K562 (cell line): ENCODE data around the gene STK33. TPM values are rescaled to one million over a fixed set of nuclear protein-coding genes. Genes with fewer than 3 reads are reported as not detected.

ENCODE experiments used
- ATAC-seq: fragments of 200-7000 bp; cut with Tn5 transposase; 3 replicates; pipeline ENCODE4 v1.9.1; 2020; ENCODE audit warnings: moderate library complexity
- BruUV-seq: library from RNA; stranded (reverse); fragments of 400-500 nt; replicated peaks from 2 replicates; lab custom pipeline; 2021; lab: Mats Ljungman, UMichigan
- CTCF ChIA-PET: fragments of 300-600 bp; formaldehyde crosslinking; extraction: SDS; loops from one replicate; lab custom pipeline; 2021; ENCODE audit warnings: low intra/inter-chr PET ratio; lab: Yijun Ruan, JAX
- POLR2A ChIA-PET: fragments of 300-600, 350-650 bp; sonication (Branson Sonifier 250); formaldehyde crosslinking; extraction: SDS; loops from one replicate; lab custom pipeline; 2021; ENCODE audit warnings: antibody characterized with exemption, inconsistent platforms; lab: Yijun Ruan, JAX
- DNase-seq, 4 experiments: peaks; one replicate each; pipeline versions ENCODE4 v3.0.0 to v3.0.0-alpha.2; 2011 to 2018; ENCODE audit warnings: low spot score in 3 of 4, mixed read lengths in 3 of 4; ENCODE audit errors: extremely low read depth in 1 of 4
- FAIRE-seq: peaks from 2 replicates; lab custom pipeline; 2011; peaks lifted over from hg19 to GRCh38; lab: Jason Lieb, UNC
- H2AFZ ChIP-seq: 2 replicates; pipeline ENCODE4 v1.6.0; 2011; ENCODE audit warnings: low read depth, low read length, control low read depth, inconsistent platforms
- H3K27ac ChIP-seq: fragments of 200-600 bp; 3 replicates; pipeline ENCODE4 v1.8.0; 2011; ENCODE audit warnings: low read depth, mild to moderate bottlenecking, control low read depth, inconsistent platforms, low read length, moderate library complexity, mixed read lengths; ENCODE audit errors: extremely low read depth
- H3K27me3 ChIP-seq, 2 experiments: fragments of 300-600 bp in 1 of 2; 2 replicates in 1 of 2; 3 replicates in 1 of 2; pipeline versions ENCODE4 v1.6.0 to v1.8.0; 2011; ENCODE audit warnings: inconsistent platforms in 2 of 2, low read length in 2 of 2, mild to moderate bottlenecking in 1 of 2, mixed read lengths in 1 of 2, moderate library complexity in 1 of 2; ENCODE audit not compliant: control insufficient read depth in 2 of 2, insufficient read depth in 2 of 2
- H3K36me3 ChIP-seq: fragments of 300-600 bp; 3 replicates; pipeline ENCODE4 v1.8.0; 2011; ENCODE audit warnings: mild to moderate bottlenecking, low read length, inconsistent platforms; ENCODE audit not compliant: control insufficient read depth, insufficient read depth
- H3K4me1 ChIP-seq, 2 experiments: fragments of 200-600 bp in 1 of 2; replicated peaks in 1 of 2; 2 replicates in 1 of 2; 3 replicates in 1 of 2; pipeline versions ENCODE4 v1.5.1 to v1.8.0; 2011; ENCODE audit warnings: inconsistent platforms in 2 of 2, low read length in 2 of 2, mild to moderate bottlenecking in 1 of 2, mixed read lengths in 1 of 2, moderate library complexity in 1 of 2; ENCODE audit not compliant: control insufficient read depth in 2 of 2, insufficient read depth in 2 of 2
- H3K4me2 ChIP-seq: 2 replicates; pipeline ENCODE4 v1.6.1; 2011; ENCODE audit warnings: low read length, control low read depth, inconsistent platforms, mixed read lengths; ENCODE audit not compliant: insufficient read depth
- H3K4me3 ChIP-seq: fragments of 200-600 bp; sonication (generic), shearing (Covaris generic); 2 replicates; pipeline ENCODE4 v1.5.1; 2016; ENCODE audit warnings: control low read depth, inconsistent platforms
- H3K79me2 ChIP-seq: fragments of 200-600 bp; 3 replicates; pipeline ENCODE4 v1.8.0; 2011; ENCODE audit warnings: low read length, inconsistent platforms; ENCODE audit not compliant: control insufficient read depth, insufficient read depth
- H3K9ac ChIP-seq, 2 experiments: 2 replicates each; pipeline versions ENCODE4 v1.6.0 to v1.6.1; 2011; ENCODE audit warnings: low read depth in 2 of 2, low read length in 2 of 2, control low read depth in 1 of 2, inconsistent platforms in 1 of 2, mild to moderate bottlenecking in 1 of 2, mixed read lengths in 1 of 2; ENCODE audit not compliant: insufficient read depth in 1 of 2
- H3K9me1 ChIP-seq: one replicate; pipeline ENCODE4 v1.6.0; 2011; ENCODE audit warnings: inconsistent platforms, mild to moderate bottlenecking, low read length, moderate library complexity; ENCODE audit not compliant: control insufficient read depth, insufficient read depth
- H3K9me3 ChIP-seq: replicated peaks from 2 replicates; pipeline ENCODE4 v1.5.1; 2011; ENCODE audit warnings: low read depth, low read length, inconsistent platforms; ENCODE audit not compliant: control insufficient read depth, insufficient read depth
- H4K20me1 ChIP-seq: replicated peaks from 2 replicates; pipeline ENCODE4 v1.6.1; 2011; ENCODE audit warnings: low read length, inconsistent platforms, mixed read lengths; ENCODE audit not compliant: control insufficient read depth, insufficient read depth
- BCLAF1 ChIP-seq, 2 experiments: fragments of 450-650 bp in 1 of 2; IDR thresholded peaks; 2 replicates each; pipeline ENCODE4 v1.6.1; 2011 to 2017; ENCODE audit warnings: low read depth in 2 of 2, antibody characterized with exemption in 1 of 2, borderline replicate concordance in 1 of 2, low read length in 1 of 2, mild to moderate bottlenecking in 1 of 2, mixed read lengths in 1 of 2; ENCODE audit not compliant: control insufficient read depth in 1 of 2
- CHD1 ChIP-seq: fragments of 200-600 bp; sonication (generic); IDR thresholded peaks from one replicate; pipeline ENCODE4 v1.6.1; 2012; ENCODE audit warnings: mild to moderate bottlenecking, moderate library complexity, low read length, inconsistent platforms
- JUNB ChIP-seq: fragments of 450-650 bp; formaldehyde crosslinking; conservative IDR thresholded peaks from 2 replicates; pipeline ENCODE4 v1.4.0; 2020; ENCODE audit warnings: mild to moderate bottlenecking
- MCM5 ChIP-seq: fragments of 450-650 bp; IDR thresholded peaks from 2 replicates; pipeline ENCODE4 v1.6.1; 2016; ENCODE audit warnings: low read depth
- MIER1 ChIP-seq: fragments of 450-650 bp; IDR thresholded peaks from 2 replicates; pipeline ENCODE4 v1.6.1; 2016; ENCODE audit warnings: antibody characterized with exemption, mild to moderate bottlenecking, low read depth
- NR0B1 ChIP-seq: fragments of 450-650 bp; IDR thresholded peaks from one replicate; pipeline ENCODE4 v1.6.1; 2018; ENCODE audit warnings: mild to moderate bottlenecking, moderate library complexity; ENCODE audit not compliant: partially characterized antibody
- POLR2A ChIP-seq: fragments of 450-650 bp; conservative IDR thresholded peaks from 2 replicates; pipeline ENCODE4 v1.6.1; 2016
- POLR2G ChIP-seq: fragments of 200-400 bp; formaldehyde crosslinking; IDR thresholded peaks from 2 replicates; pipeline ENCODE4 v1.6.1; 2017; ENCODE audit warnings: low read depth, mild to moderate bottlenecking, antibody characterized with exemption, low read length, moderate library complexity
- SMARCE1 ChIP-seq: fragments of 450-650 bp; IDR thresholded peaks from 2 replicates; pipeline ENCODE4 v1.7.1; 2016; ENCODE audit warnings: mild to moderate bottlenecking
- TCF7L2 ChIP-seq: fragments of 150-350 bp; IDR thresholded peaks from 2 replicates; pipeline ENCODE4 v1.6.1; 2016; ENCODE audit warnings: low read depth, mild to moderate bottlenecking, low read length, moderate library complexity
- YBX1 ChIP-seq: fragments of 450-650 bp; IDR thresholded peaks from 2 replicates; pipeline ENCODE4 v1.7.1; 2016; ENCODE audit warnings: mild to moderate bottlenecking
- ZKSCAN3 ChIP-seq: fragments of 250-450 bp; sonication (Bioruptor Pico); IDR thresholded peaks from 2 replicates; pipeline ENCODE4 v1.4.0; 2020
- WGBS: fragments of 100-300 bp; shearing (Covaris generic); methylation state at CpG from one replicate; pipeline ENCODE4 v1.1.6; 2016; ENCODE audit warnings: low coverage, mixed read lengths; ENCODE audit not compliant: insufficient coverage; ENCODE audit errors: missing lambda C conversion rate; 5-methylcytosine and 5-hydroxymethylcytosine counted together
- in situ Hi-C: fragments of 300-500 bp; cut with MboI; formaldehyde crosslinking; loops from 4 replicates; pipeline ENCODE4 v1.15.0; 2018; ENCODE audit warnings: inconsistent platforms, mixed read lengths
- intact Hi-C: fragments of 100-400 bp; cut with micrococcal nuclease; formaldehyde crosslinking; loops from 2 replicates; pipeline ENCODE4 v1.14.2; 2022
- polyA plus RNA-seq, 8 experiments: library from polyadenylated mRNA; depleted of rRNA in 4 of 8; stranded (reverse) in 5 of 8; unstranded in 3 of 8; fragments of >200 nt; fragmentation: Nextera tagmentation in 2 of 8; fragmentation: Illumina TruSeq in 1 of 8; extraction: Ambion mirVana in 2 of 8; extraction: Trizol in 1 of 8; gene quantifications; 2 replicates each; pipeline versions ENCODE4 v1.2.1 to v1.2.3, GENCODE V29; 2011 to 2014; ENCODE audit warnings: inconsistent platforms in 1 of 8, missing spikeins in 1 of 8
- total RNA-seq, 7 experiments: library from RNA; depleted of rRNA in 6 of 7; stranded (reverse); fragments of >200 nt in 6 of 7; fragmentation: Illumina TruSeq in 2 of 7; extraction: Trizol in 2 of 7; gene quantifications; 2 replicates each; pipeline versions ENCODE4 v1.2.1 to v1.2.3, GENCODE V29; 2011 to 2021; ENCODE audit warnings: low replicate concordance in 1 of 7
- TF ChIP-seq, protein P1 (sequence below), 2 experiments: IDR thresholded peaks in 1 of 2; conservative IDR thresholded peaks in 1 of 2; 2 replicates each; pipeline ENCODE4 v1.6.1; 2016; ENCODE audit warnings: low read depth in 2 of 2, mild to moderate bottlenecking in 1 of 2, missing compliant biosample characterization in 1 of 2, missing genetic modification characterization in 1 of 2, moderate library complexity in 1 of 2
- TF ChIP-seq, protein P2 (sequence below): sonication (generic); formaldehyde crosslinking; IDR thresholded peaks from 2 replicates; pipeline ENCODE4 v1.8.0; 2022; ENCODE audit warnings: mild to moderate bottlenecking, missing genetic modification reagents

STK33 gene
- total and polyA plus RNA-seq, 9 of the 15 experiments (the other 6 are each of a cell fraction or from before 2014, with no cell fraction given), result not detected

DNA sequence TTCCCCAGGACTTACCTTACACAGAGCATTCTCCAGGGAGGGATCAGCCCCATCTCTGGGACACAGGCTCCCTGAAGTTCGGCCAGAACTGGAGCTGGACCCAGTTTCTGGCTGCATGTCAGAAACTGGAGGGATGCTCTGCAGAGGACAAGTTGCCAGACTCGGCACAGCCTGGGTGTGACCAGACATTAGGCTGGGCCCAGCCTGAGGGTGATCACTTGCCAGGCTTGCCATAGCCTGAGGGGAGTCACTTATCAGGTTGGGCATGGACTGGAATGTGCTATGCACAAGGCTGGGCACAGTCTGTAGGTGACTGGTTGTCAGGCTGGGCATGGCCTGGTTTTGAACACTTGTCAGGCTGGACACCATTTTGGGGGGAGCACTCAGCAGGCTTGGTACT, 30.7 kb upstream of the STK33 start:
- H3K27me3 ChIP-seq, result no peaks in the 10 kb centered on the region
- whole genome bisulfite sequencing, result 71% methylated on average over 2 of the region's 2 CpGs
- no peak overlapping the region for H3K9ac ChIP-seq
- H3K79me2 ChIP-seq, result no peaks in the 10 kb centered on the region
- no peak overlapping the region for H3K4me2 ChIP-seq
- ATAC-seq, result no peak
- peaks cover 23% of the 10 kb centered on the region; the same call in 2 of the 3 replicates for H3K36me3 ChIP-seq
- no peaks in the 10 kb centered on the region for H3K9me3 ChIP-seq
- FAIRE-seq, result no peak
- no TSS peak for BruUV-seq
- no peak overlapping the region for H3K27ac ChIP-seq
- no peak overlapping the region for H3K4me3 ChIP-seq
- intact Hi-C loops, result no loop called here
- POLR2A ChIA-PET, result interaction anchor here (0.6 to 0.9 kb wide), 2 partner anchors 32 to 143 kb away, joined by 3 read pairs; no protein-coding TSS in a partner anchor
- no peak for DNase-seq
- H4K20me1 ChIP-seq, result 0 out of 2 replicates have a peak, but pooled peaks cover 5% of the 10 kb centered on the region
- no peaks in the 10 kb centered on the region for H3K4me1 ChIP-seq
- no peak overlapping the region for H2AFZ ChIP-seq
- no peaks in the 10 kb centered on the region for H3K9me1 ChIP-seq
- in situ Hi-C loops, result no loop called here
- CTCF ChIA-PET, result no interaction called here
- TF ChIP-seq NR0B1 (no peak), ZKSCAN3 (no peak), CHD1 (no peak), POLR2A (no peak), YBX1 (no peak), SMARCE1 (no peak), JUNB (no peak), BCLAF1 (IDR thresholded peaks at IDR 0.05; ENCODE audit: borderline replicate concordance in 1 of 2, control insufficient read depth in 1 of 2, low read depth in 2 of 2, low read length in 1 of 2) (no peak), POLR2G (no peak), TCF7L2 (no peak), MIER1 (no peak), MCM5 (no peak)
- TF ChIP-seq, protein P1, sequence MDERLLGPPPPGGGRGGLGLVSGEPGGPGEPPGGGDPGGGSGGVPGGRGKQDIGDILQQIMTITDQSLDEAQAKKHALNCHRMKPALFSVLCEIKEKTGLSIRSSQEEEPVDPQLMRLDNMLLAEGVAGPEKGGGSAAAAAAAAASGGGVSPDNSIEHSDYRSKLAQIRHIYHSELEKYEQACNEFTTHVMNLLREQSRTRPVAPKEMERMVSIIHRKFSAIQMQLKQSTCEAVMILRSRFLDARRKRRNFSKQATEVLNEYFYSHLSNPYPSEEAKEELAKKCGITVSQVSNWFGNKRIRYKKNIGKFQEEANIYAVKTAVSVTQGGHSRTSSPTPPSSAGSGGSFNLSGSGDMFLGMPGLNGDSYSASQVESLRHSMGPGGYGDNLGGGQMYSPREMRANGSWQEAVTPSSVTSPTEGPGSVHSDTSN (CRISPR knock-in tag; IDR thresholded peaks at IDR 0.05; ENCODE audit: low read depth), result no peak
- TF ChIP-seq, protein P1 (tag; conservative IDR thresholded peaks at IDR 0.05; ENCODE audit: low read depth), result no peak
- TF ChIP-seq, protein P2, sequence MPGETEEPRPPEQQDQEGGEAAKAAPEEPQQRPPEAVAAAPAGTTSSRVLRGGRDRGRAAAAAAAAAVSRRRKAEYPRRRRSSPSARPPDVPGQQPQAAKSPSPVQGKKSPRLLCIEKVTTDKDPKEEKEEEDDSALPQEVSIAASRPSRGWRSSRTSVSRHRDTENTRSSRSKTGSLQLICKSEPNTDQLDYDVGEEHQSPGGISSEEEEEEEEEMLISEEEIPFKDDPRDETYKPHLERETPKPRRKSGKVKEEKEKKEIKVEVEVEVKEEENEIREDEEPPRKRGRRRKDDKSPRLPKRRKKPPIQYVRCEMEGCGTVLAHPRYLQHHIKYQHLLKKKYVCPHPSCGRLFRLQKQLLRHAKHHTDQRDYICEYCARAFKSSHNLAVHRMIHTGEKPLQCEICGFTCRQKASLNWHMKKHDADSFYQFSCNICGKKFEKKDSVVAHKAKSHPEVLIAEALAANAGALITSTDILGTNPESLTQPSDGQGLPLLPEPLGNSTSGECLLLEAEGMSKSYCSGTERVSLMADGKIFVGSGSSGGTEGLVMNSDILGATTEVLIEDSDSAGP (CRISPR knock-in tag), result no peak
